Body of pancreas (tissue), 4 donors: Measurements from ENCODE around the gene CMIP. TPM values are rescaled to one million over a fixed set of nuclear protein-coding genes. Genes with fewer than 3 reads are reported as not detected.

Experiments used
- ATAC-seq: fragments of 150-250 bp; one replicate; pipeline ENCODE4 v1.9.1; 2016
- DNase-seq, 4 donors: peaks; one replicate each; pipeline ENCODE4 v3.0.0-alpha.2; 2019
- H3K27ac ChIP-seq, 4 donors: fragments of 200-600 bp; sonication (generic); 1 replicate in 3 of 4; 2 replicates in 1 of 4; pipeline versions ENCODE4 v1.5.1 to v1.6.1; 2016 to 2019; ENCODE audit warnings: mild to moderate bottlenecking in 1 of 4, mixed read lengths in 1 of 4, moderate library complexity in 1 of 4
- H3K27me3 ChIP-seq, 2 donors: fragments of 200-600 bp; sonication (generic); one replicate each; pipeline ENCODE4 v1.6.0; 2016; ENCODE audit warnings: mild to moderate bottlenecking in 1 of 2
- H3K36me3 ChIP-seq, 2 donors: fragments of 200-600 bp; sonication (generic); replicated peaks in 1 of 2; 2 replicates each; pipeline ENCODE4 v1.5.1; 2016; ENCODE audit warnings: low read depth in 2 of 2; ENCODE audit not compliant: insufficient read depth in 1 of 2
- H3K4me1 ChIP-seq: fragments of 200-600 bp; sonication (generic); one replicate; pipeline ENCODE4 v1.6.0; 2016
- H3K4me3 ChIP-seq, 2 donors: fragments of 200-600 bp; sonication (generic); 1 replicate in 1 of 2; 2 replicates in 1 of 2; pipeline ENCODE4 v1.5.1; 2016 to 2019
- H3K9me3 ChIP-seq, 3 donors: fragments of 200-600 bp; sonication (generic); 1 replicate in 2 of 3; 2 replicates in 1 of 3; pipeline ENCODE4 v1.5.1; 2016
- POLR2A ChIP-seq, 3 donors: fragments of 450-650 bp; IDR thresholded peaks; one replicate each; pipeline ENCODE4 v1.6.1; 2016; ENCODE audit warnings: antibody characterized with exemption in 3 of 3, mild to moderate bottlenecking in 2 of 3
- WGBS, 2 donors: methylation state at CpG; one replicate each; pipeline ENCODE4 v1.1.5; 2017; 5-methylcytosine and 5-hydroxymethylcytosine counted together
- intact Hi-C: fragments of 100-400 bp; cut with DNase I; formaldehyde crosslinking; loops from one replicate; pipeline ENCODE4 v1.15.1; 2023
- total RNA-seq, 2 donors: library from RNA; depleted of rRNA; stranded (reverse); fragments of >200 nt; gene quantifications; one replicate each; pipeline ENCODE4 v1.1.0, GENCODE V29; 2016
- TF ChIP-seq, protein P1 (sequence below), 7 experiments: fragments of 450-650 bp in 4 of 7; fragments of 200-600 bp in 3 of 7; sonication (generic) in 3 of 7; IDR thresholded peaks; one replicate each; pipeline ENCODE4 v1.5.1; 2016 to 2019; ENCODE audit warnings: antibody characterized with exemption in 7 of 7

Gene CMIP
- total RNA-seq, 2 donors from 2014 or later, result 18.7 to 18.8 TPM

DNA sequence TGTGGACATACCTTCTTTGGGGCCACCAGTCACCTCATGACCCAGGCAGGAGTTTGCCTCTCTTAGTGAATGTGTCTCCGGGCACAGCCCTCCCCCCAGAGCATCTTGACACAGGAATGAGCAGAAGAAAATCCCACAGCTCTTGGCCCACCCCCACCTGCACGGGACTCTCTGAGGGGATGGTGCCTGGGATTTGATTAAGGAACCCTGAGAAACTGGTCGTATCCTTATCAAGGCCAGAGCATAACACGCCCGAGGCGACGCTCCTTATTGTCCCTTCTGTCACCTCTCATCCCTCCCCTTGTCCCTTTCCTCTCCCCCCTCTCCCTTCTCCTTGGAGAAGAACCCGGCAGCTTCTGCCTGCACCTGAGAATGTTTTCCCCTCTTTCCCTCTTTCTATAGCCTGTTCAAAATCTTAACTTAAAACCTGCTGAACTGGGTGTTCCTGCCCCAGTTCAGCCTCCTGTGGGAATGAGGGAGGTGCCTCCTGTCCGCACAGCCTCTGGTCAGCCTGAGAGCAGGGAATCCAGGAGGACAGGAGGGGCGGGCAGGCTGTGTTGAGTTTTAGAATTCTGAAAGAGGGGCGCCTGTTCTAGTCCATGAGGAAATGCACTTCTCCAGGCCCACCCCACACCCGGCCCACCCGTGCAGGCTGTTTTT, 193.8 kb downstream of the CMIP start:
- intact Hi-C loops, result loop anchor here (10.0 kb wide), 1 partner anchor 86 kb away; no protein-coding TSS in a partner anchor
- ATAC-seq, result no peak

GRCh38 chr16:81639348-81639747, 194.7 kb downstream of the CMIP start:
- DNase-seq (no peak), ATAC-seq (no peak)
- no peak for TF ChIP-seq POLR2A (IDR thresholded peaks at IDR 0.05)
- TF ChIP-seq, protein P1, sequence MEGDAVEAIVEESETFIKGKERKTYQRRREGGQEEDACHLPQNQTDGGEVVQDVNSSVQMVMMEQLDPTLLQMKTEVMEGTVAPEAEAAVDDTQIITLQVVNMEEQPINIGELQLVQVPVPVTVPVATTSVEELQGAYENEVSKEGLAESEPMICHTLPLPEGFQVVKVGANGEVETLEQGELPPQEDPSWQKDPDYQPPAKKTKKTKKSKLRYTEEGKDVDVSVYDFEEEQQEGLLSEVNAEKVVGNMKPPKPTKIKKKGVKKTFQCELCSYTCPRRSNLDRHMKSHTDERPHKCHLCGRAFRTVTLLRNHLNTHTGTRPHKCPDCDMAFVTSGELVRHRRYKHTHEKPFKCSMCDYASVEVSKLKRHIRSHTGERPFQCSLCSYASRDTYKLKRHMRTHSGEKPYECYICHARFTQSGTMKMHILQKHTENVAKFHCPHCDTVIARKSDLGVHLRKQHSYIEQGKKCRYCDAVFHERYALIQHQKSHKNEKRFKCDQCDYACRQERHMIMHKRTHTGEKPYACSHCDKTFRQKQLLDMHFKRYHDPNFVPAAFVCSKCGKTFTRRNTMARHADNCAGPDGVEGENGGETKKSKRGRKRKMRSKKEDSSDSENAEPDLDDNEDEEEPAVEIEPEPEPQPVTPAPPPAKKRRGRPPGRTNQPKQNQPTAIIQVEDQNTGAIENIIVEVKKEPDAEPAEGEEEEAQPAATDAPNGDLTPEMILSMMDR (IDR thresholded peaks at IDR 0.05), result no peak
- Histone ChIP-seq H3K9me3 (no peaks in the 10 kb centered on the region), H3K27ac (no peak overlapping the region), H3K4me1 (peaks cover 14% of the 10 kb centered on the region), H3K36me3 (no peaks in the 10 kb centered on the region), H3K4me3 (no peak overlapping the region), H3K27me3 (no peaks in the 10 kb centered on the region)
- intact Hi-C loops, result loop anchor here (10.0 kb wide), 1 partner anchor 85 kb away; no protein-coding TSS in a partner anchor
- WGBS, 2 donors, result 87 to 89% methylated on average over 7 to 8 of the region's 8 CpGs

More for the DNA sequence above, 193.8 kb downstream of the CMIP start:
- peaks cover 15% of the 10 kb centered on the region for H3K4me1 ChIP-seq
- no peak for DNase-seq
- 83 to 88% methylated on average over 13 of the region's 13 CpGs for WGBS, 2 donors
- TF ChIP-seq, protein P1 (IDR thresholded peaks at IDR 0.05), result no peak
- no peak for TF ChIP-seq POLR2A (IDR thresholded peaks at IDR 0.05)
- no peaks in the 10 kb centered on the region for H3K27me3 ChIP-seq
- H3K4me3 ChIP-seq, result no peak overlapping the region
- no peak overlapping the region for H3K27ac ChIP-seq
- H3K36me3 ChIP-seq, result no peaks in the 10 kb centered on the region
- H3K9me3 ChIP-seq, result no peaks in the 10 kb centered on the region

DNA sequence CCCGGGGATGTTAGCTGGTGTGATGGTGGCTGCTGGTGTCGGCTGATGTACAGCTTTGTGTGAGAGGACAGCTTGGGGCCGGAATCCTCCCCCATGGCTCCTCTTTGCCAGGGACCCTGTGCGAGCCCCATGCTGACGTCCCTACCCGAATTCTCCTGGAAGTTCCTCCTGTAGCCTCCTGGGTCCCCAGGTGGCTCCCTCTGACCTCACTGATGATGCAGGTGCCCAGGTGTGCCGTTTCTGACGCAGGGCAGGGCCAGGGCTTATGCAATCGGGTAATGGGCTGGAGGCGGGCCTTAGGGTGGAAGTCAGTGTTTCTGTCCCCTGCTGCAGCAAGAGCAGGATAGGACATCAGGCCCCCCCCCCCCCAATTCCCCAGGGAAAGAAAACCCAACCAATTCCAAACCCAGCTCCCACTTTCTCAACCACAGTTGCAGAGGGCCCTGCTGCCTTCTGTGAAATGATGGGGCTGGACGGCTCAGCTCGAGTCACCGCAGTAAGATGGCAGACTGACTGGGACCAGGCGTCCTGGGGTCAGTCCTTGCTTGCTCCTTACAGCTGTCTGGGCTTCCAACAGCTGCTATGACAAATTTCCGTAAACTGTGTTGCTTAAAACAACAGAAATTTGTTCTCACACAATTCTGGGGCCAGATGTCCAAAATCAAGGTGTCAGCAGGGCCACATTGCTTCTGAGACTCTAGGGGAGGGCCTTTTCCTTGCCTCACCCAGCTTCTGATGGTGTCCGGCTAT, 195.5 kb downstream of the CMIP start:
- Histone ChIP-seq H3K27me3 (no peaks in the 10 kb centered on the region), H3K27ac (no peak overlapping the region), H3K4me1 (peaks cover 12% of the 10 kb centered on the region), H3K4me3 (no peak overlapping the region), H3K9me3 (no peaks in the 10 kb centered on the region), H3K36me3 (no peaks in the 10 kb centered on the region)
- no peak for TF ChIP-seq POLR2A (IDR thresholded peaks at IDR 0.05)
- TF ChIP-seq, protein P1 (IDR thresholded peaks at IDR 0.05), result no peak
- intact Hi-C loops, result loop anchor here (10.0 kb wide), 1 partner anchor 85 kb away; no protein-coding TSS in a partner anchor
- no peak for ATAC-seq
- 90 to 92% methylated on average over 13 to 16 of the region's 16 CpGs for WGBS, 2 donors
- DNase-seq, result no peak

DNA sequence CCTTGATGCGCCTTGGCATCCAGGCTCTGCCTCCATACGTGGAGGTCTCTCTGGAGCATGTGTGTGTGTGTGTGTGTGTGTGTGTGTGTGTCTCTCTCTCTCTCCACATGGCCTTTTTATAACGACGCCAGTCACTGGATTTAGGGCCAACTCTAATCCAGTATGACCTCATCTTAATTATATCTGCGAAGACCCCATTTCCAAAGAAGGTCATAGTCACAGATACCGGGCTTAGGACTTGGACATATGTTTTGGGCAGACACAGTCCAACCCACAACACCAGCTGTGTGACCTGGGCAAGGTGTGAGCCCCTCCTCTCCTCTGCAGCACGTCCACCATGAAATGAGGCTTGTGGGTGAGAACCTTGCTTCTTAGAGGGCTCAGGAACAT, 196.1 kb downstream of the CMIP start:
- DNase-seq (no peak), ATAC-seq (no peak)
- no peaks in the 10 kb centered on the region for H3K27me3 ChIP-seq
- no peaks in the 10 kb centered on the region for H3K9me3 ChIP-seq
- WGBS, 2 donors, result 82 to 95% methylated on average over 6 to 7 of the region's 7 CpGs
- no peak for TF ChIP-seq POLR2A (IDR thresholded peaks at IDR 0.05)
- TF ChIP-seq, protein P1 (IDR thresholded peaks at IDR 0.05), result no peak
- peaks cover 12% of the 10 kb centered on the region for H3K4me1 ChIP-seq
- H3K36me3 ChIP-seq, result no peaks in the 10 kb centered on the region
- intact Hi-C loops, result no loop called here
- no peak overlapping the region for H3K27ac ChIP-seq
- no peak overlapping the region for H3K4me3 ChIP-seq
